ENCODE measurements around the gene DNAJB14.

DNAJB14 gene

DNA sequence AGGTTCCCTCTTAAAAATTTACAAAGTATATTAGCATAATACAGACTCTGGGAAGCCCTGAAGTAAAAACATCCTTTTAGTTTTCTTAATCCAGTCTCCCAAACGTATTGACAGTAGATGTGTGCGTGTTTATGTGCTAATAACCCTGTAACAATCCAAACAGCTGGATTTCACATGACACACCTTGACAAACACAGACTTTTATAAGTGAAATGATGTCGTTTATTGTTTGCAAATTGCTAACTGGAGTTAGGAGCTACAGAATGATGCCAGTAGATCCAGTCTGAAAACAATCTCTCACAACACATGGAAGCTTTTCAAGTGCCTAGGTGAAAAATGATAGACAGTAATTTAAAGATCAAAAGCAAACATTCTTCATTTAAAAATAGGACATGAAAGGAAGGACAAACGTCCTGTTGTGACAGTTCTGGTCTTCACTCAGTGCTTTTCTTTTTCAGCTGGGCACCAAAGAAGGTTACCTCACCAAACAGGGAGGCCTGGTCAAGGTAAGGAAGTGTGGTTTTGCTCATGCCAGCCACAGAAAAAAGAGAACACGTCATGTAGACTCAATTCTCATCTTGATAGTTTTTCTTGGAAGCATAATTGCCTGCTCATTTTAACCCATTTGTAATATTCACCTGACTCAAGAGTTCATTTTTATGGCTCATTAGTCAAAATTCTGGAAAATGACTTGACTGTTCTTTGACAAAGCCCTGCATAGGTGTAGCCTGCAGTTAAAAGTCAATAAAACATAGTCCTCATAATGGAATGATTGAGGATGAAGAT is 85.1 kb downstream of the DNAJB14 start:
- DNase-seq: no peak

DNA sequence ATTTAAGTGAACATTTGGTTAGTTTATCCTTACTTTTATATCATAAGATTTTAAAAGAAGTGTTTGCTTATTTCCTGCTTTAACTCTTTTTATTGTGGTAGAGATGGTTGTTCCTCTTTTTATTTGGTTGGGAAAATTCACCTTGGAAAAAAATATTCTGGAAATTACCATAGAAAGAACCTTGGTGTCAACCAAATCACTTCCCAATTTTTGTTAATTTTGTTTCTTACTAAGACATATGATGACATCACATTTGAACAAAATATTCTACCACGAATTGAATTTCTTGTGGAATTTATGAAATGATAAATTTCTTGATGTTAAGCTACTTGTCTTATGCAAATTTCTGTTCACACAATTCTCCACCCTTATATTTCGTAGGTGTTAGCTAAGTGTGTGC is 85.9 kb downstream of the DNAJB14 start:
- DNase-seq: no peak

DNA sequence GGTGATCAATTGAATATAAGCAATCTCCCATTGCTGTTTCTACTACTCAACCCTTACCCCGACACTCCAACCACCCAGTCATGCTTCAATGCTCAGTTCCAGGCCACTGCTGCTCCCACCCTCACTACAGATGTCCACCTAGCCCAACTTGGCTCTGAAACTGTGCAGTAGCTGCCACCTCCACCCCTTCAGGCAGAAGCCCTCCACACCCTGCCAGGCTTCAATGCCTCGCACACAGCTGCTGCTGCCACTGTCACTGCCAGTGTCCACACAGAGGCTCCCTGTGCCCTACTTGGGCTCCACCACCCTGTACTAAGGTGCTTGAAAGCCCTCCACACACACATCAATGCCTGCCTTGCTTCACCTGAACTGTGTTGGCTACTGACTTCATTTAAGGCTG is 86.8 kb downstream of the DNAJB14 start:
- no peak for DNase-seq

DNA sequence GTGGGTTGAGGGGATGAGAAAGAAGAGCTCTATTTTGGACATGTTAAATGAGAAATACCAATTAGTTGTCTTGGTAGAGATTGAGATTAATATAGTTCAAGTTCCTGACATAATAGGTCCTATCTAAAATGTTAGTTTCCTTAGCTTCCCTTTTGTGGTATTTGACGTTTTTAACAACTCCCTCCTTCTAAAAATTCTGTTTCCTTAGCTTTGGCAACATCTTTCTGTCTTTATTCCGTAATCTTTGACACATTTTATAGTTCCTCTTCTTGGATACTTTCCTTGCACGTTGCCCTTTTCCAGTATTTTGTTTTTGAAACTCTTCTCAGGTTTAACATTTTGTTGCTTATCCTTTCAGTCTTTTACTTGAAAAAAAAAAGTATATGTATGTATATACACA is 89.1 kb downstream of the DNAJB14 start:
- DNase-seq: peak; percentile 34

DNA sequence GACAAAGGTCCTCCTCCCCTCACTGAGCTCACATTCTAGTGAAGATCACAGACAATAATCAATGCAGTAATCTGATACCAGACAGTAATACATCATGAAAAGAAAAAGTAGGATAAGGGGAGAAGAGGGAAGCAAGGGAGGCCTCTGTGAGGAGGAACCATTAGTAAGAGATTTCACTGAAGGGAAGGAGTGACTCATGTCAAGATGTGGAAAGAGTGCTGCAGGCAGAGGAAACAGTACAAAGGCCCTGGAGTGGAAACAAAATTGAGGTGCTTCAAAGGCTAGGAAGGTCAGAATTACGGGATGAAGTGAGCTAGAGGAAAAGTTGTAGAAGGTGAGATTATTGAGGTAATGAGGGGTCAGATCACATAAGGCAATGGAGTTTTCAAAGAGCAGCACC is 90.3 kb downstream of the DNAJB14 start:
- no peak for DNase-seq

DNA sequence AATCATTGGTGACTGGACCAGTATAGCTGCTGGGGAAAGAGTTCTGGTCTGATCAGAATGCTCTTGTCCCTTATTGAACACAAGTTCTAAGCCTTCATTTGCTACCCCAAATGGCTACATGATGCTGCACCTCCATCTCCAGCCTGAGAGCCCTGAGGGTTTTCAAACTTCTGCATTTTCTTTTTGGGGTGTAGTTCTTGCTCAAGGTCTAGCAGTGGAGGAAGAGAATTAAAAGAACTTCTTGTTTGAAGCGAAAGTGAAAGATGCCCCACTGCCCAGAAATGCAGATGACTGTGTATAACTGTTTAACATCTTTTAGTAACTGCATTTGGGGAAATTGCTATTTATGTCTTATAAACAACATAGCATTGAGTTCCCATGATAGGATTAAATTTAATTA is 90.7 kb downstream of the DNAJB14 start:
- peak; percentile 12 for DNase-seq

DNA sequence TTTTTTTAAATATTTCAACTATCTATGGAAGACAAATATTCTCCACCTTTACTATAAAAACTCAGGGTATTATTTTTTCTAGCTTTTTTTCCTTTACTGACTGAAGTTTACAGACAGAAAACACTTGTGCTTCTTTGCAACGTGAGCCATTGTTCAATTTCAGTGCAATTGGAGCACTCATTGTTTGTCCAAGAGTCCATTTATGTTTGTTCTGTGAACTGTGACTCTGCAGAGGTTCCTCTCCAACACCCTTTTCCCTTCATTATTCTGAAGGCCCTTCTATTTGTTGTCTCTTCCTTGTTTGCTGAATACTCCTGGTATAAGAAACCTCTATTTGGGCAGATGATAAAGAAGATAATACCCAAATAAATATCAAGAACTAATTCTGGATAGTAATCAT is 92.4 kb downstream of the DNAJB14 start:
- DNase-seq: no peak

DNA sequence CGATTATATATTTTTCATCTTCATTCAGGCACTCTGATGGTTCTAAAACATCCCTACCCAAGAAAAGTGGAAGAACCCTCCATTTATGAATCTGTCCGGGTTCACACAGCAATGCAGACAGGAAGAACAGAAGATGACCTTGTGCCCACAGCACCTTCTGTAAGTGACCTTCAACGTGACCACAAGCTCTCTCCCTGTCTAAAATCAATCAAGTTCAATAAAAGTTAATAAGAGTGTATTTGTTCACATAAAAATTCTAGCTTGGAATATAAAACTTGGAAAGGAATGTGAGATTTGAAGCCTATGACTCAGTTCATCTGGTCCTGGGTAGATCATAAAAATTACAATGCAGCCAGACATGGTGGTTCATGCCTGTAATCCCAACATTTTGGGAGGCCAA is 93.2 kb downstream of the DNAJB14 start:
- no peak for DNase-seq

DNA sequence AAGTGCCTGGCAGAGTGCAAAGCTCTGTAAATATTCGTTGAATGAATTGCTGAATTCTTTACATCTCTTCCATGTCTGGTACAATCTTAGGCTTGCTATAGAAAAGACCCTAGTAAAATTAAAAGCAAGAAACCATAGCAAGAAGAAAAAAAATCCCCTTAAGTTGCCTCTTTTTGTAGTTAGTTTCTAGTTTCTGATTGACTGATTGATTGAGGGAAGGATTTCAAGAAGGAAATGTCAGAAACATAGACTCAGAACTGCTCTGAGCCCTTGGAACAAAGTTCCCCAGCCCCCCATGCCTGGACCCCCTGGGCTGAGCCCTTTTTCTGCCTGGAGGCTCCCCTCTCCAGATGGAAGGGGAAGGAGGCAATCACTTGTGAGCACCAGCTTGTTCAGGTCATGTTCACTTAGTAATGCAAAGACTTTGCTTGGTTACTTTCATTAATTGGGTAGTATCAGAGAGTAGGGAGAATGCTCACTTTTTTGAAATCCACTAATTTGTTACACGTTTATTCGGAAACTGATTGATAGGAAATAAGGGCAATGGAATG is 94.1 kb downstream of the DNAJB14 start:
- no peak for DNase-seq

DNA sequence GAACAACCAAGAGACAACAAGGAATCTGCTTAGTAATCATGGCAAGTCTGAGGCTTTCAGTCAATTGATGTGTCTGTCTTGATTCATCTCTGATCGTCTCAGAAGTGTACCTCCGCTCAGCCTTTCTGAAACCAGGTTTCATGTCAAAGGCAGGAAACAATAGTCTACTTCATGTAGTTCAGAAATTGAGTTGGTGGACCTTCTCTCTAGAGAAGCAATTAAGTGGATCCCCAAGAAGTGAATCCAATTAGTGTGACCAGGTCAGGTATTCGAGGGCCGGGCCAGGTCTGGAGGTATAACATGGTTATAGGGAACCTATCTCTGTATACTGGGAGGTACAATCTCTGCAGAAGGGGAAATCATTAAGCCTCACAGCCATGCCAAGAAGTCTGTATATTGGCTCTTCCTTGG is 97.8 kb downstream of the DNAJB14 start:
- no peak for DNase-seq

DNA sequence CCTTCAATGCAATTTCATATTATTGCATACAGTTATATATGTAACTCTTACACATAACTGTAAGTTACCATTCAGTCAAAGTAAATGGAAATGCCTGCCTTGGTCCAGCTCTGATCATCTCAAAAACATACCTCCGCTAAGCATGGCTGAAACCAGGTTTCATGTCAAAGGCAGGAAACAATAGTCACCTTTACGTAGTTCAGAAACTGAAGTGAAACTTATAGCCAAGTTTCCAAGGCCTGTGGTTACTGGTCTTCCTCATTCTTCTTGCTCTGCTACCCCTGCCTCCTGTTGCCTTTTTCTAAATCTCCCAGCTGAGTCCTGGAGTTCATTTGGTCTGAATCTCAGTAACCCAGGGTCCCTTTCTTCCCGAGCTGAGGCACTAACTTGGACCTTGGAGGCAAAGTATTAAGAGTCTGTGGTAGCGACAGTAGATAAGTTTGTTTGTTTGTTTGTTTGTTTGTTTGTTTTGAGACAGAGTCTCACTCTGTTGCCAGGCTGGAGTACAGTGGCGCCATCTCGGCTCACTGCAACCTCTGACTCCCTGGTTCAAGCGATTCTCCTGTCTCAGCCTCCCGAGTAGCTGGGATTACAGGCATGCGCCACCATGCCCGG is 98.9 kb downstream of the DNAJB14 start:
- DNase-seq: no peak

DNA sequence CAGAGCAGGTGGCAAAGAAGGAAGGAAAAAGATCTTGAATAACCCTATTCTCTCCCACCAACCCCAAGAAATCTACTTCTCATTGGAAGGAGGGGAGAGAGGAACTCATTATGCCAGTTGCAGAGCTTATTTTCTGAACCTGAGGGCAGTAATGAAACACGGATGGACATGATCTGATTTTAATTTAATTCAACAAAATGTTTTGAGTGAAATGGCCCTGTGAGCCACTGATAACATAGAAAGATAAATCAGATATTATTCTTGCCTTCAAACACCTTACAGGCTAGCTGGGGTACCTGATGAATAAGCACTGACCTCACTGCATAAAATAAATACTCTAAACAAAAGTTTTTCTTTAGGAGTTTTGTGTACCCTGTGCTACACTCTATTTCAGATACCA is 99.5 kb downstream of the DNAJB14 start:
- DNase-seq: no peak
